Vagina (tissue), 2 donors: Measurements from ENCODE around the gene PODXL2.

ENCODE experiments used
- POLR2A ChIP-seq, 2 donors: fragments of 450-650 bp; IDR thresholded peaks; one replicate each; pipeline ENCODE4 v1.6.1; 2017; ENCODE audit warnings: antibody characterized with exemption in 2 of 2, mild to moderate bottlenecking in 2 of 2, moderate library complexity in 2 of 2
- POLR2AphosphoS5 ChIP-seq, 2 donors: sonication (generic); formaldehyde crosslinking; IDR thresholded peaks; one replicate each; pipeline ENCODE4 v1.9.0; 2017; ENCODE audit warnings: antibody characterized with exemption in 2 of 2, mild to moderate bottlenecking in 2 of 2, low read depth in 1 of 2; ENCODE audit not compliant: insufficient read depth in 1 of 2
- TF ChIP-seq, protein P1 (sequence below), 3 experiments: fragments of 450-650 bp in 2 of 3; fragments of 200-600 bp in 1 of 3; sonication (generic) in 1 of 3; IDR thresholded peaks; one replicate each; pipeline ENCODE4 v1.5.1; 2017 to 2019; ENCODE audit warnings: antibody characterized with exemption in 3 of 3, mild to moderate bottlenecking in 2 of 3, moderate library complexity in 2 of 3

DNA sequence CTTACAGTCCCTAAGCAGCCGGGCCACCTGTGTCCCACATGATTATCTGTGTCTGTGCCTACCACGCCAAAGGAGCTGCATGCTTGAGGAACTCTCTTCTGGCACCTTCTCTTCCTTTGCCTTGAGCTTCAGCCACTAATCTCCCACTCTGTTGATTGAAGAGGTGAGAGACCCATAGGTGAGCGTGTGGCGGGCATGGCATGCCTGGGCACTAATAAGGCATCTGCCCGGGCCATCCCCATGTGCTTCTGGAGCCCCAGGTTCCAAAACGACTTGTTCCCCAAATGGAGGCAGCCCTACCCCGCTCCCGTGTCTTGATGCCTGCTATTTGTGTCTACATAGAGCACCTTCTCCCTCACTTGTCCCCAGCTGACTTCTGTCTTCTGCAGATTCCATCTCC is 17.7 kb upstream of the PODXL2 start:
- TF ChIP-seq, protein P1, sequence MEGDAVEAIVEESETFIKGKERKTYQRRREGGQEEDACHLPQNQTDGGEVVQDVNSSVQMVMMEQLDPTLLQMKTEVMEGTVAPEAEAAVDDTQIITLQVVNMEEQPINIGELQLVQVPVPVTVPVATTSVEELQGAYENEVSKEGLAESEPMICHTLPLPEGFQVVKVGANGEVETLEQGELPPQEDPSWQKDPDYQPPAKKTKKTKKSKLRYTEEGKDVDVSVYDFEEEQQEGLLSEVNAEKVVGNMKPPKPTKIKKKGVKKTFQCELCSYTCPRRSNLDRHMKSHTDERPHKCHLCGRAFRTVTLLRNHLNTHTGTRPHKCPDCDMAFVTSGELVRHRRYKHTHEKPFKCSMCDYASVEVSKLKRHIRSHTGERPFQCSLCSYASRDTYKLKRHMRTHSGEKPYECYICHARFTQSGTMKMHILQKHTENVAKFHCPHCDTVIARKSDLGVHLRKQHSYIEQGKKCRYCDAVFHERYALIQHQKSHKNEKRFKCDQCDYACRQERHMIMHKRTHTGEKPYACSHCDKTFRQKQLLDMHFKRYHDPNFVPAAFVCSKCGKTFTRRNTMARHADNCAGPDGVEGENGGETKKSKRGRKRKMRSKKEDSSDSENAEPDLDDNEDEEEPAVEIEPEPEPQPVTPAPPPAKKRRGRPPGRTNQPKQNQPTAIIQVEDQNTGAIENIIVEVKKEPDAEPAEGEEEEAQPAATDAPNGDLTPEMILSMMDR (IDR thresholded peaks at IDR 0.05): no peak
- no peak for TF ChIP-seq POLR2AphosphoS5 (IDR thresholded peaks at IDR 0.05; ENCODE audit: insufficient read depth in 1 of 2, low read depth in 1 of 2)
- TF ChIP-seq POLR2A (IDR thresholded peaks at IDR 0.05): no peak
